HepG2 (cell line): ENCODE results near the gene CDK9. TPM values are rescaled to one million over a fixed set of nuclear protein-coding genes. Genes with fewer than 3 reads are reported as not detected.

Experiments used
- ATF7 ChIP-seq, 2 experiments: fragments of 450-650 bp in 1 of 2; sonication (generic) in 1 of 2; formaldehyde crosslinking in 1 of 2; IDR thresholded peaks; 2 replicates each; pipeline versions ENCODE4 v1.4.0 to v1.6.1; 2016 to 2020; ENCODE audit warnings: antibody characterized with exemption in 1 of 2, mild to moderate bottlenecking in 1 of 2, missing genetic modification reagents in 1 of 2
- FOXM1 ChIP-seq: sonication (generic); formaldehyde crosslinking; IDR thresholded peaks from 2 replicates; pipeline ENCODE4 v1.5.0; 2020; ENCODE audit warnings: missing genetic modification reagents
- GATAD1 ChIP-seq: IDR thresholded peaks from 2 replicates; pipeline ENCODE4 v1.6.1; 2016; ENCODE audit warnings: missing genetic modification reagents, missing compliant biosample characterization
- GLI4 ChIP-seq: sonication (generic); formaldehyde crosslinking; IDR thresholded peaks from 2 replicates; pipeline ENCODE4 v1.5.1; 2020; ENCODE audit warnings: missing genetic modification reagents, mild to moderate bottlenecking, moderate library complexity, borderline replicate concordance
- MIXL1 ChIP-seq: IDR thresholded peaks from 2 replicates; pipeline ENCODE4 v1.6.1; 2016
- ONECUT2 ChIP-seq: sonication (generic); formaldehyde crosslinking; IDR thresholded peaks from 2 replicates; pipeline ENCODE4 v1.4.0; 2020; ENCODE audit warnings: missing genetic modification reagents
- PAX8 ChIP-seq: sonication (generic); formaldehyde crosslinking; IDR thresholded peaks from 2 replicates; pipeline ENCODE4 v1.8.0; 2022; ENCODE audit warnings: mild to moderate bottlenecking, missing genetic modification reagents, borderline replicate concordance
- PHF5A ChIP-seq: IDR thresholded peaks from one replicate; pipeline ENCODE4 v1.6.1; 2018; ENCODE audit warnings: low read depth, missing genetic modification reagents; ENCODE audit not compliant: unreplicated experiment
- SP1 ChIP-seq, 2 experiments: fragments of 450-650 bp in 1 of 2; sonication (generic) in 1 of 2; formaldehyde crosslinking in 1 of 2; IDR thresholded peaks; 2 replicates each; pipeline versions ENCODE4 v1.4.0 to v1.6.1; 2016 to 2020; ENCODE audit warnings: missing genetic modification reagents in 1 of 2
- TCF7 ChIP-seq: sonication (generic); IDR thresholded peaks from 2 replicates; pipeline ENCODE4 v1.6.1; 2016; ENCODE audit warnings: antibody characterized with exemption, low read depth
- TSC22D2 ChIP-seq: sonication (generic); formaldehyde crosslinking; IDR thresholded peaks from 2 replicates; pipeline ENCODE4 v1.5.1; 2020; ENCODE audit warnings: missing genetic modification reagents, mild to moderate bottlenecking, borderline replicate concordance
- ZFX ChIP-seq: sonication (generic); formaldehyde crosslinking; IDR thresholded peaks from 2 replicates; pipeline ENCODE4 v1.4.0; 2020; ENCODE audit warnings: mild to moderate bottlenecking, low read depth, missing genetic modification reagents, moderate library complexity
- ZNF143 ChIP-seq: sonication (generic); formaldehyde crosslinking; IDR thresholded peaks from 2 replicates; pipeline ENCODE4 v1.4.0; 2020; ENCODE audit warnings: missing genetic modification reagents
- ZNF329 ChIP-seq: sonication (generic); formaldehyde crosslinking; IDR thresholded peaks from 2 replicates; pipeline ENCODE4 v1.9.0; 2021; ENCODE audit warnings: low read depth, mild to moderate bottlenecking, missing genetic modification reagents
- ZNF34 ChIP-seq: sonication (generic); formaldehyde crosslinking; IDR thresholded peaks from 2 replicates; pipeline ENCODE4 v1.4.0; 2020; ENCODE audit warnings: mild to moderate bottlenecking, missing genetic modification reagents, borderline replicate concordance
- ZNF563 ChIP-seq: sonication (generic); formaldehyde crosslinking; IDR thresholded peaks from 2 replicates; pipeline ENCODE4 v1.8.0; 2022; ENCODE audit warnings: mild to moderate bottlenecking, moderate library complexity, missing genetic modification reagents
- ZSCAN9 ChIP-seq: IDR thresholded peaks from 2 replicates; pipeline ENCODE4 v1.6.1; 2016; ENCODE audit warnings: borderline replicate concordance
- polyA plus RNA-seq, 8 experiments: library from polyadenylated mRNA; depleted of rRNA in 3 of 8; stranded (reverse) in 7 of 8; unstranded in 1 of 8; fragments of >200 nt; fragmentation: Illumina TruSeq in 4 of 8; extraction: Trizol in 4 of 8; gene quantifications; 2 replicates each; pipeline versions ENCODE4 v1.2.1 to v1.2.3, GENCODE V29; 2011 to 2016; ENCODE audit warnings: low read depth in 4 of 8, missing spikeins in 1 of 8, mixed read lengths in 1 of 8; ENCODE audit not compliant: insufficient read depth in 1 of 8
- total RNA-seq, 5 experiments: library from RNA; depleted of rRNA; stranded (reverse); fragments of >200 nt; fragmentation: Illumina TruSeq; extraction: Trizol; gene quantifications; 2 replicates each; pipeline ENCODE4 v1.2.3, GENCODE V29; 2016; ENCODE audit warnings: low read depth in 1 of 5
- TF ChIP-seq, protein P1 (sequence below): sonication (generic); formaldehyde crosslinking; IDR thresholded peaks from 2 replicates; pipeline ENCODE4 v1.8.1; 2023; ENCODE audit warnings: mild to moderate bottlenecking, missing genetic modification reagents
- TF ChIP-seq, protein P2 (sequence below): sonication (generic); formaldehyde crosslinking; IDR thresholded peaks from 2 replicates; pipeline ENCODE4 v1.5.0; 2020; ENCODE audit warnings: mild to moderate bottlenecking, missing genetic modification reagents
- TF ChIP-seq, protein P3 (sequence below): sonication (generic); formaldehyde crosslinking; IDR thresholded peaks from 2 replicates; pipeline ENCODE4 v1.5.1; 2020; ENCODE audit warnings: mild to moderate bottlenecking, missing genetic modification reagents, moderate library complexity
- TF ChIP-seq, protein P4 (sequence below): sonication (generic); formaldehyde crosslinking; IDR thresholded peaks from 2 replicates; pipeline ENCODE4 v1.4.0; 2020; ENCODE audit warnings: mild to moderate bottlenecking, missing genetic modification reagents
- TF ChIP-seq, protein P5 (sequence below): sonication (generic); formaldehyde crosslinking; IDR thresholded peaks from 2 replicates; pipeline ENCODE4 v1.4.0; 2020; ENCODE audit warnings: missing genetic modification reagents

The CDK9 gene
- total and polyA plus RNA-seq, 2 of the 13 experiments (the other 11 are each of a cell fraction or from before 2014, with no cell fraction given), result 16.8 to 21.5 TPM

DNA sequence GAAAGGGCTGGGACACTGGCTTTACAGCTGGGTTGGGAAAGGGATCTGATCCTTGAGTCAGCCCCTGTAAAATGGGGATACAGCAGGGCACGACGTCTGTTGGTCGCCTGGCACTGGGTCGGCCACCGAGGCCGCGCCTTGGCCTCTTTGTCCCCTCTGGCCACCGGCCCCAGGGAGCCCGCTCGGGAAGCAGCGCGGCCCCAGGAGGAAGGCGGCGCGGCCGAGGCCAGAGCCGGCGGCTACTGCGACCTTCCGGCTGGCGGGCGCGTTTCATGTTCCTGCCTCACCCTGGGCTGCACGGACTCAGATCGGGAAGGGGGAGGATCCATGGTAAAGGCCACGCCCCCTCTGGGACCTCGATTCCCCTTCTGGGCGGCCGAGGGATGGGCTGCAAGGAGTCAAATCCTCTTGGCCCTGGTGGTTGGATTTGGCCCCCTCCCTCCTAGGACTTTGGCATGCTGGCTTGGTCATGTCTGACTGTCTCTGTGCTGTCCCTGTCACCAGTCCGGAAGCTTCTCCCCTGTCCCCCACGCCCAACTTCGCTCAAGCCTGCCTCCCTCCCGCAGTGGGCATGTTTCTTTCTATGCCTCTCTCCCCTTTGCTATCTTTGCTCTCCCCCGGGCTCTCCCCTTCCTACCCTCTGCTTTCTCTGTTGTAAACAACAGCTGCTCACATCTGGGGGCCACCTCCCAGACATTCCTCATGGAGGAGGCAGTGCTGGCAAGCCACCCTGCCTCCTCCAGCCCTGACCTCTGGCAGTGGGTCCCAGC is 42.6 kb downstream of the CDK9 start (continued):
- TF ChIP-seq ZFX (CRISPR knock-in tag) (peak; percentile 77), TSC22D2 (CRISPR knock-in tag) (no peak), ATF7 (IDR thresholded peaks at IDR 0.05) (no peak), ATF7 (CRISPR knock-in tag; IDR thresholded peaks at IDR 0.05) (no peak; the same call in 1 of the 2 replicates), MIXL1 (CRISPR knock-in tag) (peak; percentile 46; the same call in 1 of the 2 replicates), GLI4 (CRISPR knock-in tag) (no peak), PAX8 (no peak), GATAD1 (CRISPR knock-in tag) (0 out of 2 replicates have a peak, but pooled peaks have one; percentile 16), ZNF143 (no peak), ZNF329 (no peak), ZNF563 (CRISPR knock-in tag) (no peak), ZSCAN9 (no peak), FOXM1 (CRISPR knock-in tag) (no peak), TCF7 (peak; percentile 74; the same call in 1 of the 2 replicates), ONECUT2 (no peak), SP1 (IDR thresholded peaks at IDR 0.05) (no peak), SP1 (CRISPR knock-in tag; IDR thresholded peaks at IDR 0.05) (peak; percentile 46; the same call in 1 of the 2 replicates), ZNF34 (CRISPR knock-in tag) (no peak), PHF5A (peak; percentile 49)
- TF ChIP-seq, protein P1, sequence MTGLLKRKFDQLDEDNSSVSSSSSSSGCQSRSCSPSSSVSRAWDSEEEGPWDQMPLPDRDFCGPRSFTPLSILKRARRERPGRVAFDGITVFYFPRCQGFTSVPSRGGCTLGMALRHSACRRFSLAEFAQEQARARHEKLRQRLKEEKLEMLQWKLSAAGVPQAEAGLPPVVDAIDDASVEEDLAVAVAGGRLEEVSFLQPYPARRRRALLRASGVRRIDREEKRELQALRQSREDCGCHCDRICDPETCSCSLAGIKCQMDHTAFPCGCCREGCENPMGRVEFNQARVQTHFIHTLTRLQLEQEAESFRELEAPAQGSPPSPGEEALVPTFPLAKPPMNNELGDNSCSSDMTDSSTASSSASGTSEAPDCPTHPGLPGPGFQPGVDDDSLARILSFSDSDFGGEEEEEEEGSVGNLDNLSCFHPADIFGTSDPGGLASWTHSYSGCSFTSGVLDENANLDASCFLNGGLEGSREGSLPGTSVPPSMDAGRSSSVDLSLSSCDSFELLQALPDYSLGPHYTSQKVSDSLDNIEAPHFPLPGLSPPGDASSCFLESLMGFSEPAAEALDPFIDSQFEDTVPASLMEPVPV, result no peak
- TF ChIP-seq, protein P2, sequence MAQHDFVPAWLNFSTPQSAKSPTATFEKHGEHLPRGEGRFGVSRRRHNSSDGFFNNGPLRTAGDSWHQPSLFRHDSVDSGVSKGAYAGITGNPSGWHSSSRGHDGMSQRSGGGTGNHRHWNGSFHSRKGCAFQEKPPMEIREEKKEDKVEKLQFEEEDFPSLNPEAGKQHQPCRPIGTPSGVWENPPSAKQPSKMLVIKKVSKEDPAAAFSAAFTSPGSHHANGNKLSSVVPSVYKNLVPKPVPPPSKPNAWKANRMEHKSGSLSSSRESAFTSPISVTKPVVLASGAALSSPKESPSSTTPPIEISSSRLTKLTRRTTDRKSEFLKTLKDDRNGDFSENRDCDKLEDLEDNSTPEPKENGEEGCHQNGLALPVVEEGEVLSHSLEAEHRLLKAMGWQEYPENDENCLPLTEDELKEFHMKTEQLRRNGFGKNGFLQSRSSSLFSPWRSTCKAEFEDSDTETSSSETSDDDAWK (CRISPR knock-in tag), result no peak
- TF ChIP-seq, protein P3, sequence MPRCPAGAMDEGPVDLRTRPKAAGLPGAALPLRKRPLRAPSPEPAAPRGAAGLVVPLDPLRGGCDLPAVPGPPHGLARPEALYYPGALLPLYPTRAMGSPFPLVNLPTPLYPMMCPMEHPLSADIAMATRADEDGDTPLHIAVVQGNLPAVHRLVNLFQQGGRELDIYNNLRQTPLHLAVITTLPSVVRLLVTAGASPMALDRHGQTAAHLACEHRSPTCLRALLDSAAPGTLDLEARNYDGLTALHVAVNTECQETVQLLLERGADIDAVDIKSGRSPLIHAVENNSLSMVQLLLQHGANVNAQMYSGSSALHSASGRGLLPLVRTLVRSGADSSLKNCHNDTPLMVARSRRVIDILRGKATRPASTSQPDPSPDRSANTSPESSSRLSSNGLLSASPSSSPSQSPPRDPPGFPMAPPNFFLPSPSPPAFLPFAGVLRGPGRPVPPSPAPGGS (CRISPR knock-in tag), result no peak; the same call in 1 of the 2 replicates
- TF ChIP-seq, protein P4, sequence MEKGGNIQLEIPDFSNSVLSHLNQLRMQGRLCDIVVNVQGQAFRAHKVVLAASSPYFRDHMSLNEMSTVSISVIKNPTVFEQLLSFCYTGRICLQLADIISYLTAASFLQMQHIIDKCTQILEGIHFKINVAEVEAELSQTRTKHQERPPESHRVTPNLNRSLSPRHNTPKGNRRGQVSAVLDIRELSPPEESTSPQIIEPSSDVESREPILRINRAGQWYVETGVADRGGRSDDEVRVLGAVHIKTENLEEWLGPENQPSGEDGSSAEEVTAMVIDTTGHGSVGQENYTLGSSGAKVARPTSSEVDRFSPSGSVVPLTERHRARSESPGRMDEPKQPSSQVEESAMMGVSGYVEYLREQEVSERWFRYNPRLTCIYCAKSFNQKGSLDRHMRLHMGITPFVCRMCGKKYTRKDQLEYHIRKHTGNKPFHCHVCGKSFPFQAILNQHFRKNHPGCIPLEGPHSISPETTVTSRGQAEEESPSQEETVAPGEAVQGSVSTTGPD (CRISPR knock-in tag), result 0 out of 2 replicates have a peak, but pooled peaks have one; percentile 19
- TF ChIP-seq, protein P5, sequence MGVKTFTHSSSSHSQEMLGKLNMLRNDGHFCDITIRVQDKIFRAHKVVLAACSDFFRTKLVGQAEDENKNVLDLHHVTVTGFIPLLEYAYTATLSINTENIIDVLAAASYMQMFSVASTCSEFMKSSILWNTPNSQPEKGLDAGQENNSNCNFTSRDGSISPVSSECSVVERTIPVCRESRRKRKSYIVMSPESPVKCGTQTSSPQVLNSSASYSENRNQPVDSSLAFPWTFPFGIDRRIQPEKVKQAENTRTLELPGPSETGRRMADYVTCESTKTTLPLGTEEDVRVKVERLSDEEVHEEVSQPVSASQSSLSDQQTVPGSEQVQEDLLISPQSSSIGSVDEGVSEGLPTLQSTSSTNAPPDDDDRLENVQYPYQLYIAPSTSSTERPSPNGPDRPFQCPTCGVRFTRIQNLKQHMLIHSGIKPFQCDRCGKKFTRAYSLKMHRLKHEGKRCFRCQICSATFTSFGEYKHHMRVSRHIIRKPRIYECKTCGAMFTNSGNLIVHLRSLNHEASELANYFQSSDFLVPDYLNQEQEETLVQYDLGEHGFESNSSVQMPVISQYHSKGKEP (CRISPR knock-in tag), result no peak
